Subcutaneous adipose tissue (tissue), 4 donors: ENCODE data around the gene TMSB10. TPM values are rescaled to one million over a fixed set of nuclear protein-coding genes. Genes with fewer than 3 reads are reported as not detected.

ENCODE experiments used
- total RNA-seq, 4 donors: library from RNA; depleted of rRNA; stranded (reverse); fragments of >200 nt; gene quantifications; one replicate each; pipeline ENCODE4 v1.1.0, GENCODE V29; 2016
- TF ChIP-seq, protein P1 (sequence below): fragments of 450-650 bp; IDR thresholded peaks from one replicate; pipeline ENCODE4 v1.5.1; 2016; ENCODE audit warnings: low read depth, mild to moderate bottlenecking, control low read depth, antibody characterized with exemption, moderate library complexity

TMSB10 gene
- total RNA-seq, 4 donors from 2014 or later, result 4,028 to 7,366 (median 5,247) TPM

DNA sequence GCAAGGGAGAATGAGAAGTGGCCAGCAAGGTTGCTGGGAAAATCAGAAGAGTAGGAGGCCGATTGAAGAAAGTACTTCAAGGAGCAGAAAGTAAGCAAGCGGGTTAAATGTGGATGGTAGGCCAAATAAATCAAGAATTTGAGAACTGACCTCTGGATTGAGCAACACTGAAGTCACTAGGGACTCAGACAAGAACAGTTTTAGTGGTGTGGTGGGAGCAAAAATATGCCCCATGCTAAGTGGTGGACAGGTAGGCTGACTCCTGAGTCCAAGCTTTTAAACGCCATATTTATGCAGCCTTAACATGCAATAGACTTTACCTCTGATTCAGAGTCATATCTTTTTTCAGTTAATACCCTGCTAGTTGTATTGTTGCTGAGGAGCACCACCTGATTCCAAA, 29.1 kb upstream of the TMSB10 start:
- TF ChIP-seq, protein P1, sequence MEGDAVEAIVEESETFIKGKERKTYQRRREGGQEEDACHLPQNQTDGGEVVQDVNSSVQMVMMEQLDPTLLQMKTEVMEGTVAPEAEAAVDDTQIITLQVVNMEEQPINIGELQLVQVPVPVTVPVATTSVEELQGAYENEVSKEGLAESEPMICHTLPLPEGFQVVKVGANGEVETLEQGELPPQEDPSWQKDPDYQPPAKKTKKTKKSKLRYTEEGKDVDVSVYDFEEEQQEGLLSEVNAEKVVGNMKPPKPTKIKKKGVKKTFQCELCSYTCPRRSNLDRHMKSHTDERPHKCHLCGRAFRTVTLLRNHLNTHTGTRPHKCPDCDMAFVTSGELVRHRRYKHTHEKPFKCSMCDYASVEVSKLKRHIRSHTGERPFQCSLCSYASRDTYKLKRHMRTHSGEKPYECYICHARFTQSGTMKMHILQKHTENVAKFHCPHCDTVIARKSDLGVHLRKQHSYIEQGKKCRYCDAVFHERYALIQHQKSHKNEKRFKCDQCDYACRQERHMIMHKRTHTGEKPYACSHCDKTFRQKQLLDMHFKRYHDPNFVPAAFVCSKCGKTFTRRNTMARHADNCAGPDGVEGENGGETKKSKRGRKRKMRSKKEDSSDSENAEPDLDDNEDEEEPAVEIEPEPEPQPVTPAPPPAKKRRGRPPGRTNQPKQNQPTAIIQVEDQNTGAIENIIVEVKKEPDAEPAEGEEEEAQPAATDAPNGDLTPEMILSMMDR, result no peak

- TF ChIP-seq, protein P1, result no peak
Measured at GRCh38 chr2:84878459-84878858, 27.0 kb upstream of the TMSB10 start.

DNA sequence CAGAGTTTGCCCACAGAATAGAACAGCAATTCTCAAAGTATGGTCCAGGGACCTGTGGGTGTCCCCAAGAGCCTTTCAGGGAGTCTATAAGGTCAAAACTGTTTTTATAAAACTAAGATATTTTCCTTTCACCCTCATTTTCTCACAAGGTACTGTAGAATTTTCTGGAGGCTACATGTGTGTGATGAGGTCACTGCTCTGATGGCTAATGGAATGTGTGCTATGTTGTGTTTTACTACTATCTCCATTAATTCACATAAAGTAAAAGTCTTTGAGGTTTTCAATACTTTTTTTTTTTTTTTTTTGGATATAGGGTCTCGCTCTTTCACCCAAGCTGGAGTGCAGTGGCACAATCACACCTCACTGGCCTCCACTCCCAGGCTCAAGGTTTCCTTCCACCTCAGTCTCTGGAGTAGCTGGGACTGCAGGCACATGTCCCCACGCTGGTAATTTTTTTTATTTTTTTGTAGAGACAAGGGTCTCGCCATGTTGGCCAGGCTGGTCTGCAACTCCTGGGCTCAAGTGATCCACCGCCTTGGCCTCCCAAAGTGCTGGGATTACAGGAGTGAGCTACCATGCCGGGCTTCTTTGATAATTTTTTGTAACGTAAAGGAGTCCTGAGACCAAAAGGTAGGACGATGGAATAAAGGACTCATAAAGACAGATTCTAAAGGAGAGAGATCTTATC, 26.4 kb upstream of the TMSB10 start:
- TF ChIP-seq, protein P1, result no peak

DNA sequence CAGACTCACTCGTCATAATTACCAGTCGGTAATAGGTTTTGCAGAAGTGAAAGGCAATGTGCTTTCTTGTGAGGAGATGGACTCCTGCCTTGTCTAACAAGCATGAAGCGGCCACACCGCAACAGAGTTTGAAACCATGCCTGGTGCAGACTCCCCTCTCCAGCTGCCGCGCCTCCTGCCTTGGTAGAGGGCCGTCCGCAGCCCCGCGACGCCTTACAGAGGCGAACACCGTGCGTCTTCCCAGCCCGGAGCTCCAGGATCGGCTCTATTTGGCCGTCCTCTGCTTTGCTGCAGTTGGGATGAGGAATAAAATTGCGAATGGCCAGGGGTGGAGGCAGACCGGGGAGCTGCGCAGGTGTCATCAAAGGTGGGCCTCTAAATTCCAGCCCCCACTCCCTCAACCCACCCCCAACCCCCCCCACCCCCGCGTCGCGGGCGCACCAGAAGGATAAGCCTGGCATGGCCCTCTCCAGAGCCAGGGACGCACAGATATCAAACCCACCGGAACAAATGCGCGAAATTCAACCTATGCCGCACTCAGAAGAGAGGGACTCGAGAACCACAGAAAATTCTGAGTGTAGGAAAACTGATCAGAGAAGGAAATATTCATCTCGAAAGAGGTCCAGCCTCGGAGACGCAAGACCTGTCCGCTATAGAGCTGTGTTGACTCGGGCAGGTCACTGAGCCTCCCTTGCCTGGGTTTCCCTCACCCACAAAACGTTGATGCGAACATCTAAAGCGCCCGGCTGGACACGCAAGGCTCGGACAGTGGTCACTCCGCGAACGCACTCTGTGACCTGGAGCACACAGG, 25.7 kb upstream of the TMSB10 start:
- TF ChIP-seq, protein P1, result no peak

DNA sequence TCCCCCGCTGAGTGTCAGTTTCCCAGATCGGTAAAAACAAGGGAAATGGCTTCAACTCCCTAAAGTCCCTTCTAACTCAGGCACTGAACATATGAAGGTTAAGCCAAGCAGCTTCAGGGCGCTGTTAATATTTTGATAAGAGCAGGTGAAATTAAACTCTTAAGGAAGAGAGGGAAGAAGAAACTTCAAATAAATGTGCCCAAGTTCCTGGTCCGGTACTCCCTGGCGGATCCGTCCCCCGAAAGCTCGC, 25.1 kb upstream of the TMSB10 start:
- TF ChIP-seq, protein P1, result no peak

GRCh38 chr2:84880645-84881521, 24.6 kb upstream of the TMSB10 start, which contains the start of gene TRABD2A:
TSS of gene TRABD2A (minus strand) at chr2:84881084. CDS start at chr2:84881039, 45 bp downstream.
- TF ChIP-seq, protein P1, result no peak
